Peyer's patch (tissue), 4 donors: Measurements from ENCODE around the gene TNIK. TPM values are rescaled to one million over a fixed set of nuclear protein-coding genes. Genes with fewer than 3 reads are reported as not detected.
"Not testable (repeated sequence)": the region's sequence is repeated elsewhere in the genome, so short reads cannot be mapped to it uniquely, and the experiment has no call there.

Experiments
- DNase-seq, 3 donors: peaks; one replicate each; pipeline ENCODE4 v3.0.0-alpha.2; 2017 to 2019
- H3K27ac ChIP-seq, 4 donors: fragments of 200-600 bp; sonication (generic); one replicate each; pipeline ENCODE4 v1.5.1; 2016 to 2019
- H3K27me3 ChIP-seq, 2 donors: fragments of 200-600 bp; sonication (generic); one replicate each; pipeline ENCODE4 v1.5.1; 2019
- H3K36me3 ChIP-seq, 3 donors: fragments of 200-600 bp; sonication (generic); one replicate each; pipeline ENCODE4 v1.5.1; 2016 to 2019
- H3K4me1 ChIP-seq, 4 donors: fragments of 200-600 bp; sonication (generic); one replicate each; pipeline ENCODE4 v1.5.1; 2016 to 2019
- H3K4me3 ChIP-seq, 4 donors: fragments of 200-600 bp; sonication (generic); 1 replicate in 3 of 4; 2 replicates in 1 of 4; pipeline ENCODE4 v1.5.1; 2016 to 2019; ENCODE audit warnings: mild to moderate bottlenecking in 1 of 4
- H3K9me3 ChIP-seq, 4 donors: fragments of 200-600 bp; sonication (generic); one replicate each; pipeline ENCODE4 v1.5.1; 2016 to 2019; ENCODE audit warnings: mild to moderate bottlenecking in 1 of 4
- CTCF ChIP-seq, 6 experiments: fragments of 450-650 bp in 4 of 6; fragments of 200-600 bp in 2 of 6; sonication (generic) in 1 of 6; IDR thresholded peaks; one replicate each; pipeline ENCODE4 v1.5.1; 2017 to 2019; ENCODE audit warnings: antibody characterized with exemption in 6 of 6, mild to moderate bottlenecking in 3 of 6, moderate library complexity in 1 of 6
- POLR2A ChIP-seq, 2 donors: fragments of 450-650 bp; IDR thresholded peaks; one replicate each; pipeline ENCODE4 v1.5.1; 2017; ENCODE audit warnings: antibody characterized with exemption in 2 of 2, mild to moderate bottlenecking in 2 of 2, moderate library complexity in 2 of 2
- total RNA-seq, 4 donors: library from RNA; depleted of rRNA; stranded (reverse); fragments of >200 nt; gene quantifications; one replicate each; pipeline ENCODE4 v1.1.0, GENCODE V29; 2016

Gene TNIK
- total RNA-seq, 4 donors from 2014 or later: 37.1 to 84.8 (median 74.4) TPM

DNA sequence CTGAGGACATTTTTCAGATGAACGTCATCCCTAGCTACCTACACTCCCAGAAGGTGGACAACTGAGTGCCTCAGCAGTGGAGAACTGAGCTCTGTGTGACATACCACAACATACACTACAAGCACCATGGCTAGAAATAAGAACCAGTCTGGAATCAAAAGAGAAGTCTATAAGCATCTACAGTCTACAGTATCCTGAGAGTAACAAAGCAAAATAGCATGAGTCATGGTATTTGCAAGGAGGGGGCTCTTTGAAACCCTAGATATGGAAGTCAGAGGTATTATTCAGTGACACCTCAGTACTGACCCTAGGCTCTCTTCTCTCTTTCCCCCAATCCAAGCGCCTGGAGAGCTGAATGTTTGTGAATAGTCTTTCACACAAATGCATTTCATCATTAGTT lies 87.5 kb downstream of the TNIK start:
- Histone ChIP-seq H3K27me3 (no peaks in the 10 kb centered on the region), H3K27ac (no peak overlapping the region), H3K4me1 (peaks cover 0 to 15% (median 0%) of the 10 kb centered on the region in 4 donors), H3K9me3 (no peaks in the 10 kb centered on the region), H3K36me3 (no peaks in the 10 kb centered on the region), H3K4me3 (no peak overlapping the region)
- TF ChIP-seq CTCF (IDR thresholded peaks at IDR 0.05) (no peak), POLR2A (IDR thresholded peaks at IDR 0.05) (no peak)
- DNase-seq: no peak

GRCh38 chr3:171371354-171371753 lies 88.9 kb downstream of the TNIK start:
- Histone ChIP-seq H3K9me3 (no peaks in the 10 kb centered on the region), H3K27me3 (no peaks in the 10 kb centered on the region), H3K4me1 (peaks cover 0 to 15% (median 0%) of the 10 kb centered on the region in 4 donors), H3K36me3 (no peaks in the 10 kb centered on the region), H3K4me3 (no peak overlapping the region), H3K27ac (no peak overlapping the region)
- DNase-seq: no peak
- TF ChIP-seq POLR2A (IDR thresholded peaks at IDR 0.05) (no peak), CTCF (IDR thresholded peaks at IDR 0.05) (no peak)

DNA sequence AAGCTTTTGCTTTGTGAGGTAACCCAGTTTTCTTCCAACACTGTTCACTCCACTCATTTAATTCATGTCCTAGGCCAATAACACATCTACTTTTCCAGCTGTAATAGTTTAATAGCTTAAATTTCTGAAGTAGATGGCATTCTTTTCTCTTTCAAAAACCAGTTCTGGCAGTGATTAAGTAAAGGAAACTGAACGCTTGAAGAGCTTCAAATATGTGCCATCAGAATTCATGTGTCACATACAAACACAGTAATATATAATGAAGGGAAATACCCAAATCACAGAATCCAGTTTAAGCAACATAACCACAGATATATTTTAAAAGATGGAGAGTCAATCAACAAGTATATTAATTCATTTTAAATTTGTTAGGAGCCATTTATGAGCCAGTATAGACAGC lies 91.0 kb downstream of the TNIK start:
- DNase-seq: no peak
- TF ChIP-seq CTCF (IDR thresholded peaks at IDR 0.05): no peak
- no peak for TF ChIP-seq POLR2A (IDR thresholded peaks at IDR 0.05)
- Histone ChIP-seq H3K27ac (no peak overlapping the region), H3K4me3 (no peak overlapping the region), H3K4me1 (peaks cover 0 to 3% (median 0%) of the 10 kb centered on the region in 4 donors), H3K9me3 (no peaks in the 10 kb centered on the region), H3K27me3 (no peaks in the 10 kb centered on the region), H3K36me3 (no peaks in the 10 kb centered on the region)

DNA sequence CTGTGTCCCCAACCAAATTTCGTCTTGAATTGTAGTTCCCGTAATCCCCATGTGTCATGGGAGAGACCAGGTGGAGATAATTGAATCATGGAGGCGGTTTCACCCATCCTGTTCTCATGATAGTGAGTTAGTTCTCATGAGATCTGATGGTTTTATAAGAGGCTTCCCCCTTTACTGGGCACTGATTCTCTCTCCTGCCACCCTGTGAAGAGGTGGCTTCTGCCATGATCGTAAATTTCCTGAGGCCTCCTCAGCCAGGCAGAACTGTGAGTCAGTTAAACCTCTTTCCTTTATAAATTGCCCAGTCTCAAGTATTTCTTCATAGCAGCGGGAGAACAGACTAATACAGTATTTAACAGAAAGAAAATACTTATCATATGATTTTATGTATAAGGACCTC lies 93.5 kb downstream of the TNIK start:
- H3K36me3 ChIP-seq, H3K27me3 ChIP-seq, DNase-seq, H3K9me3 ChIP-seq, H3K4me3 ChIP-seq, H3K4me1 ChIP-seq, H3K27ac ChIP-seq: not testable (repeated sequence)

- no peaks in the 10 kb centered on the region for H3K27me3 ChIP-seq
- no peaks in the 10 kb centered on the region for H3K4me1 ChIP-seq
- DNase-seq: no peak
- no peak overlapping the region for H3K27ac ChIP-seq
- no peak for TF ChIP-seq POLR2A (IDR thresholded peaks at IDR 0.05)
- no peak for TF ChIP-seq CTCF (IDR thresholded peaks at IDR 0.05)
- no peak overlapping the region for H3K4me3 ChIP-seq
- no peaks in the 10 kb centered on the region for H3K9me3 ChIP-seq
- H3K36me3 ChIP-seq: no peaks in the 10 kb centered on the region
Measured at GRCh38 chr3:171366043-171366442, 94.2 kb downstream of the TNIK start.

GRCh38 chr3:171365489-171365888 lies 94.7 kb downstream of the TNIK start:
- no peaks in the 10 kb centered on the region for H3K36me3 ChIP-seq
- no peak for DNase-seq
- no peaks in the 10 kb centered on the region for H3K4me1 ChIP-seq
- H3K9me3 ChIP-seq: no peaks in the 10 kb centered on the region
- no peak overlapping the region for H3K4me3 ChIP-seq
- TF ChIP-seq CTCF (IDR thresholded peaks at IDR 0.05) (no peak), POLR2A (IDR thresholded peaks at IDR 0.05) (no peak)
- H3K27ac ChIP-seq: no peak overlapping the region
- H3K27me3 ChIP-seq: no peaks in the 10 kb centered on the region
